Caco-2 (cell line): ENCODE data around the gene CDH2. TPM values are rescaled to one million over a fixed set of nuclear protein-coding genes. Genes with fewer than 3 reads are reported as not detected.

Source experiments
- BruUV-seq: library from RNA; stranded (reverse); fragments of 400-500 nt; replicated peaks from 2 replicates; lab custom pipeline; 2021; lab: Mats Ljungman, UMichigan
- CTCF ChIA-PET: fragments of 300-600 bp; sonication (Branson Sonifier 250); formaldehyde crosslinking; loops from one replicate; lab custom pipeline; 2022; ENCODE audit warnings: antibody characterized with exemption; lab: Charles Lee
- POLR2A ChIA-PET: fragments of 300-600 bp; sonication (Branson Sonifier 250); formaldehyde crosslinking; loops from one replicate; lab custom pipeline; 2022; ENCODE audit warnings: antibody characterized with exemption; lab: Charles Lee
- DNase-seq, 2 experiments: peaks; one replicate each; pipeline versions ENCODE4 v3.0.0 to v3.0.0-alpha.2; 2020 to 2022
- H3K27me3 ChIP-seq: replicated peaks from 2 replicates; pipeline ENCODE4 v1.6.0; 2011; ENCODE audit warnings: low read length; ENCODE audit not compliant: control insufficient read depth, insufficient read depth
- H3K36me3 ChIP-seq: 2 replicates; pipeline ENCODE4 v1.5.1; 2011; ENCODE audit warnings: low read length; ENCODE audit not compliant: control insufficient read depth, insufficient read depth
- H3K4me1 ChIP-seq: fragments of 250-450 bp; sonication (Bioruptor Pico); 2 replicates; pipeline ENCODE4 v1.5.1; 2020; ENCODE audit warnings: mild to moderate bottlenecking
- H3K4me3 ChIP-seq: 2 replicates; pipeline ENCODE4 v1.5.1; 2011; ENCODE audit warnings: low read depth, mild to moderate bottlenecking, control low read depth, low read length
- H3K9me3 ChIP-seq: fragments of 250-450 bp; sonication (Bioruptor Pico); 2 replicates; pipeline ENCODE4 v1.5.1; 2020; ENCODE audit warnings: mild to moderate bottlenecking, moderate library complexity
- H3K27ac Mint-ChIP-seq: one replicate; pipeline ENCODE4 v1.8.0; 2022; ENCODE audit warnings: mixed read lengths; ENCODE audit not compliant: unreplicated experiment
- H3K27me3 Mint-ChIP-seq: one replicate; pipeline ENCODE4 v1.8.0; 2022; ENCODE audit warnings: mixed read lengths; ENCODE audit not compliant: insufficient read depth, unreplicated experiment
- H3K36me3 Mint-ChIP-seq: one replicate; pipeline ENCODE4 v1.8.0; 2022; ENCODE audit warnings: mild to moderate bottlenecking, mixed read lengths; ENCODE audit not compliant: insufficient read depth, unreplicated experiment
- H3K4me1 Mint-ChIP-seq: one replicate; pipeline ENCODE4 v1.8.0; 2022; ENCODE audit warnings: low read depth, mixed read lengths; ENCODE audit not compliant: unreplicated experiment
- H3K4me3 Mint-ChIP-seq: one replicate; pipeline ENCODE4 v1.8.0; 2022; ENCODE audit warnings: mild to moderate bottlenecking, moderate library complexity, mixed read lengths; ENCODE audit not compliant: unreplicated experiment
- H3K9me3 Mint-ChIP-seq: one replicate; pipeline ENCODE4 v1.8.0; 2022; ENCODE audit warnings: mixed read lengths; ENCODE audit not compliant: unreplicated experiment
- intact Hi-C: fragments of 100-400 bp; cut with micrococcal nuclease; formaldehyde crosslinking; loops from one replicate; pipeline ENCODE4 v1.10.0; 2022; ENCODE audit not compliant: unreplicated experiment
- total RNA-seq: library from RNA; stranded (reverse); gene quantifications from 2 replicates; pipeline ENCODE4 v1.2.3, GENCODE V29; 2022
- TF ChIP-seq, protein P1 (sequence below), 2 experiments: fragments of 200-600 bp in 1 of 2; IDR thresholded peaks; 1 replicate in 1 of 2; 2 replicates in 1 of 2; pipeline versions ENCODE4 v1.5.1 to v1.8.0; 2011 to 2022; ENCODE audit warnings: antibody characterized with exemption in 1 of 2, control low read depth in 1 of 2, inconsistent platforms in 1 of 2, low read depth in 1 of 2, low read length in 1 of 2, mild to moderate bottlenecking in 1 of 2, moderate library complexity in 1 of 2; ENCODE audit not compliant: insufficient read depth in 1 of 2, severe bottlenecking in 1 of 2, unreplicated experiment in 1 of 2

The CDH2 gene
- total RNA-seq, 1 experiment from 2014 or later: 1.4 TPM

DNA sequence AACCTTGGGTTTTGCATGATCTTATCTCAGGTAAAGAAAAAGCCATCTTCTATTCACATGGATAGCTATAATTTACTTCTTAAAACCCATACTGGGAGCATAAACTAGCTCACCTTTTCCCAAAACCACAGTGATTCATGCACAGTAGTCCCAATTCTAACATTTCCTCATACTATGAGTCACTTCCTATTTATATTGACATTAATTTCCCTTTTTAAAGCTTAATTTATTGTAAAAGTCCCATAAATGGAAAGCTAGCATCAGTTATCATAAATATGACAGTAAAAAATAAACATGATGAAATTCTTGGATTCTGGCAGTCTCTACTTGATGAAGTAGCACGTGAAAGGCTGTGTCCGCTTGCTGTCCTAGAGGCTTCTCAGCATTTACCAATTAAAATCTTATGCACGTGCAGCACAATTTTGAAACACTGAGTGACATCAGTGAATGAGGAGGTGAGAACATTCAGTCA, 180.1 kb downstream of the CDH2 start:
- CTCF ChIA-PET: no interaction called here
- Mint-ChIP-seq H3K4me1 (no peaks in the 10 kb centered on the region), H3K9me3 (no peaks in the 10 kb centered on the region), H3K36me3 (peaks cover 5% of the 10 kb centered on the region), H3K4me3 (no peak overlapping the region), H3K27me3 (no peaks in the 10 kb centered on the region), H3K27ac (no peak overlapping the region)
- Histone ChIP-seq H3K9me3 (no peaks in the 10 kb centered on the region), H3K36me3 (no peaks in the 10 kb centered on the region), H3K27me3 (no peaks in the 10 kb centered on the region), H3K4me3 (no peak overlapping the region), H3K4me1 (no peaks in the 10 kb centered on the region)
- POLR2A ChIA-PET: no interaction called here
- intact Hi-C loops: no loop called here
- no peak for DNase-seq
- TF ChIP-seq, protein P1, sequence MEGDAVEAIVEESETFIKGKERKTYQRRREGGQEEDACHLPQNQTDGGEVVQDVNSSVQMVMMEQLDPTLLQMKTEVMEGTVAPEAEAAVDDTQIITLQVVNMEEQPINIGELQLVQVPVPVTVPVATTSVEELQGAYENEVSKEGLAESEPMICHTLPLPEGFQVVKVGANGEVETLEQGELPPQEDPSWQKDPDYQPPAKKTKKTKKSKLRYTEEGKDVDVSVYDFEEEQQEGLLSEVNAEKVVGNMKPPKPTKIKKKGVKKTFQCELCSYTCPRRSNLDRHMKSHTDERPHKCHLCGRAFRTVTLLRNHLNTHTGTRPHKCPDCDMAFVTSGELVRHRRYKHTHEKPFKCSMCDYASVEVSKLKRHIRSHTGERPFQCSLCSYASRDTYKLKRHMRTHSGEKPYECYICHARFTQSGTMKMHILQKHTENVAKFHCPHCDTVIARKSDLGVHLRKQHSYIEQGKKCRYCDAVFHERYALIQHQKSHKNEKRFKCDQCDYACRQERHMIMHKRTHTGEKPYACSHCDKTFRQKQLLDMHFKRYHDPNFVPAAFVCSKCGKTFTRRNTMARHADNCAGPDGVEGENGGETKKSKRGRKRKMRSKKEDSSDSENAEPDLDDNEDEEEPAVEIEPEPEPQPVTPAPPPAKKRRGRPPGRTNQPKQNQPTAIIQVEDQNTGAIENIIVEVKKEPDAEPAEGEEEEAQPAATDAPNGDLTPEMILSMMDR (IDR thresholded peaks at IDR 0.05; ENCODE audit: insufficient read depth in 1 of 2, low read depth in 1 of 2, low read length in 1 of 2, severe bottlenecking in 1 of 2, unreplicated experiment in 1 of 2): no peak
- no TSS peak for BruUV-seq

DNA sequence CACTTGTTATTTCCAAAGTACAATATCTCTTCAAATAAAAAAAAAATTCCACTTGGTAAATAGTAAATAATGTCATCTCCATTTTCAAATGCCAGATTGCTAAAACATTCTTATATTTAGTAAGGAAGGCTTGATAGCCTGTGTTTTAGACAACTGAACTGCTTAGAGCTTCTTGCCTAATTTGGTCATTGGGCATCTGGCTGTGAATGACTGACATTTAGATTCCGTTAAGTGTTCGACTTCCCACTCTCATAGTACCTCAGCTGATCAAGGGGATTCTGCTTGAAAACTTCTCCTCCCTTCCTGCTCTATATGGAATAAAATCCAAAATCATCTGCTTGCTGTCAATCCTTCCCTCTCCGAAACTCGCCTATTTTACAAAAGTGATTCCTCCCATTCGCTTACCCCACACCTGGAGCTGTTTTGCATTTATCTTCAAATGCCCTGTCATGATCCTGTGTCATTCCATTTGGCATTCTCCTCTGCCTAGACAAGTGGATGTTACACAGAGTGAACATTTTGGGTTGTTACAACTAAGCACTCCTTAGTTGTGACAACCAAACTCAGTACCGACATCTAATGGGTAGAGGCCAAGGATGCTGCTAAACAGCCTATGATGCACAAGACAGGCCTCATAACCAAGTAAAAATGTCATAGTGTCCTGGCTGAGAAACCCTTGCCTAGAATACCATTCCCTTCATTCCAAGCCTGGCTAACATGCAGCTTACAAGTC, 181.0 kb downstream of the CDH2 start:
- Histone ChIP-seq H3K36me3 (no peaks in the 10 kb centered on the region), H3K4me3 (no peak overlapping the region), H3K4me1 (0 out of 2 replicates have a peak, but pooled peaks cover 6% of the 10 kb centered on the region), H3K27me3 (no peaks in the 10 kb centered on the region), H3K9me3 (no peaks in the 10 kb centered on the region)
- ChIA-PET CTCF (no interaction called here), POLR2A (interaction anchor here (0.5 kb wide), 1 partner anchor 216 kb away, joined by 3 read pairs; no protein-coding TSS in a partner anchor)
- TF ChIP-seq, protein P1 (IDR thresholded peaks at IDR 0.05; ENCODE audit: insufficient read depth in 1 of 2, low read depth in 1 of 2, low read length in 1 of 2, severe bottlenecking in 1 of 2, unreplicated experiment in 1 of 2): no peak
- no TSS peak for BruUV-seq
- no peaks in the 10 kb centered on the region for H3K9me3 Mint-ChIP-seq
- no peak overlapping the region for H3K27ac Mint-ChIP-seq
- intact Hi-C loops: no loop called here
- no peak for DNase-seq
- H3K36me3 Mint-ChIP-seq: peaks cover 5% of the 10 kb centered on the region
- no peak overlapping the region for H3K4me3 Mint-ChIP-seq
- H3K4me1 Mint-ChIP-seq: no peaks in the 10 kb centered on the region
- no peaks in the 10 kb centered on the region for H3K27me3 Mint-ChIP-seq

DNA sequence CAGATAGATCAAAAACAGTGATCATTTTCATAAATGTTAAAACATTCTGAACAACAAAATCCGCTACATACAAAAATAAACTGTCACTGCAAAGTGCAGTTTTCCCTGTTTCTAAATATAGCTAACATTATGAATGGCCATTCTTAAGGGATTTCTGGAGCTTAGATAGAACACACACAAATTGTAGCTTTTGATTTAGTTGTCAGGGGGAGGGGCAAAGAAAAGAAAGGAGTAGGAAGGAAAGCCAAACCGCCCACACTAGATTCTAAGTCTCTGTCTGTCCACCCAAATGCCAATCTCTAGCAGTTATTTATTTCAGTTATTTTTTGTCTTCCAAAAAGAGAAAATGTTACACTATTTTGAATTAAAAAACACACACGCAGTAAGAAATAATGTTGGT, 182.4 kb downstream of the CDH2 start:
- no peaks in the 10 kb centered on the region for H3K27me3 ChIP-seq
- no peak overlapping the region for H3K27ac Mint-ChIP-seq
- TF ChIP-seq, protein P1 (IDR thresholded peaks at IDR 0.05; ENCODE audit: insufficient read depth in 1 of 2, low read depth in 1 of 2, low read length in 1 of 2, severe bottlenecking in 1 of 2, unreplicated experiment in 1 of 2): no peak
- 0 out of 2 replicates have a peak, but pooled peaks cover 6% of the 10 kb centered on the region for H3K4me1 ChIP-seq
- H3K36me3 ChIP-seq: no peaks in the 10 kb centered on the region
- H3K4me3 ChIP-seq: no peak overlapping the region
- H3K4me3 Mint-ChIP-seq: no peak overlapping the region
- no peak for DNase-seq
- no peaks in the 10 kb centered on the region for H3K4me1 Mint-ChIP-seq
- BruUV-seq: no TSS peak
- H3K9me3 Mint-ChIP-seq: no peaks in the 10 kb centered on the region
- H3K36me3 Mint-ChIP-seq: peaks cover 5% of the 10 kb centered on the region
- ChIA-PET POLR2A (no interaction called here), CTCF (no interaction called here)
- no peaks in the 10 kb centered on the region for H3K9me3 ChIP-seq
- H3K27me3 Mint-ChIP-seq: no peaks in the 10 kb centered on the region
- intact Hi-C loops: no loop called here
